H54 (cell line): ENCODE data around the gene ZNF552.

ENCODE experiments used
- DNase-seq: peaks from one replicate; pipeline ENCODE4 v3.0.0; 2011; ENCODE audit warnings: low spot score, mixed read lengths; ENCODE audit not compliant: insufficient read length
- FAIRE-seq: peaks from 3 replicates; lab custom pipeline; 2011; peaks lifted over from hg19 to GRCh38; lab: Jason Lieb, UNC
- POLR2A ChIP-seq: IDR thresholded peaks from 2 replicates; pipeline ENCODE4 v1.6.1; 2011; ENCODE audit warnings: low read depth, mild to moderate bottlenecking, low read length

The ZNF552 gene

DNA sequence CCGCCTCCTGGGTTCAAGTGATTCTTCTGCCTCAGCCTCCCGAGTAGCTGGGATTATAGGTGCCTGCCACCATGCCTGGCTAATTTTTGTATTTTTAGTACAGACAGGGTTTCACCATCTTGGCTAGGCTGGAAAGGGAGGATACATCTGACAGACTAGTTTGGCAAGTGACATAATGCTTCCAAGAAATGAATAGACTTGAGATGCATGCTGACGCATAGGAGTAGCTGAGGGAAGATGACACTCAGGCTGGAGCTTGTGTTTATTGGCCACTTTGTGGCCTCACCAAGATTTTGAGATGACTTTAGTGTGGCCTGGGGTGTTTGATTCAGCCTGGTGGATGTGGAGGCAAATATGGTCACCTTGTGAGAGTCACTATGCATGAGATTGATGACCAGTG is 41.2 kb downstream of the ZNF552 start:
- DNase-seq (no peak), FAIRE-seq (no peak)
- TF ChIP-seq POLR2A: no peak

DNA sequence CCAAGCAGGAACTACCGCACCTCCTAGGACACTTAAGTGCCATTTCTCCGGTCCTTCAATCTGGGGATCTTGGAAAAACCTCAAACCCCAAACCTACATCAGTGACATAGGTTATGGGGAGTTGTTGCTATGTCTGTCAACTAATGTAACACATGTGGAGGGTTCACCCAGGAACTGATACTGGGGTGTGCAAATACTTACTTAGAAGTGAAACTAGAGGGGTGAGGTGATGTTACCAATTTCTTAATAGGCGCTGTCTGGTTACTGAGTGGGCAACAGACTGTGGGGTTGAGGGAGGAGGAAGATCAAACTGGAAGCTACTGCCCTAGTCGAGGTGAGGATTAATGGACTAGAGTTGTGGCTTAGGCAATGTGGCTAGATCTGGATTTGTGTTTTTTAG is 43.3 kb downstream of the ZNF552 start:
- DNase-seq: no peak
- TF ChIP-seq POLR2A: no peak
- no peak for FAIRE-seq

DNA sequence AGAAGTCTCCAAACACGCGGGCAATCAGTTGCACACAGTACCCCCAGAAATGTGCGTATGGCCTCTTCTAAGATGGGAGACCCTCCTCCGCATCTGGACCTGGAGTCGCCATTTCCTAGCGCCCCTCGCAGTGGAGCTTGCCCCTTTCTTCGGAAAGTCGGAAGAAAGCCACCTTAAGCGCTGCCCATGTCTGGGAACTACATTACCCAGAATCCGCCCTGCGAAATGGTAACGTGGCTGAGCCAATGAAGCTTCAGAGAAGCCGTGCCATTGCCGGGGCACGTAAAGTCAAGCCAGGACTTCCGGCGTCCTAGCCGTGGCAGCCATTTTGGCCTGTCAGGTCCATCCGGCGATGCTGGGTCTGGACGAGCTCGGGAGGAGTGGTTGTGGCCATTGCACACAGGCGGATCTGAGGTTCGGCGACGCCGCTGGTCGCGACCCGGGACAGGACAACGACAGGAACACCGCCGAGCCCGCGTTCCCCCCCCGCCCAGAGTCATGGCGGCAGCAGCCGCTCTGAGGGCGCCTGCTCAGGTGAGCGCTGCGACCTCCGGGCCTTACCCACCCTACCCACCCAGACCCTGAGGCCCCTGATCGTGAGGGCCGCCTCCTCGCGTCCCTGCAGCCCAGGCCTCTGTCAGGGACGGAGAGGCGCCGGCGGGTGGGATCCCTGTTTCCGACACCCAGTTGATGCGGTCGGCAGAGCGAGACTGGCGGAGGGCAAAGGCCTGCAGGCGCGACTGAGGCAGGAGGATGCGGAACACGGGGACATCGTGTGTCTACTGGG is 45.2 kb downstream of the ZNF552 start, which contains the start of gene ZNF586:
TSS of gene ZNF586 (plus strand) at position 332 of the 787 bp plus-strand sequence. CDS start at position 499, 167 bp downstream.
- DNase-seq (peak; percentile 98), FAIRE-seq (peak; percentile 53)
- peak; percentile 96 for TF ChIP-seq POLR2A

DNA sequence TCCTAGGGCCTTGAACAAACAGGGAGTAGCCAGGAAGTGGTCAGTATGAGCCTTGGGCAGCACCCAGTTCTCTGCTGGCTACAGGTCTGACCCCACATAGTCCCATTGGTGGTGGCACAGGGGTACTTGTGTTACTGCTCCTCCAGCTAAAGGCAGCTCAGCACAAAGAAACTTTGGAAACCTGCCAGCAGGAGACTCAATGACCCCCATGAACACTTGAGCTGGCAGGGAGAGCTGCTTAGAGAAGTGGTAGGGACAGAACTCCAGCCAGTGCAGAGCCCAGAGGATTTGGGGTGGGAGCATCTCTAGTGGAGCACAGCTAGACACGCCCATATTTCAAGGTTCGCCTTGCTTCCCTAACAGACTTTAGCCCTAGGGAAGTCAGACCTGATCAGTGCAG is 55.6 kb downstream of the ZNF552 start:
- no peak for TF ChIP-seq POLR2A
- FAIRE-seq (no peak), DNase-seq (peak; percentile 31)

DNA sequence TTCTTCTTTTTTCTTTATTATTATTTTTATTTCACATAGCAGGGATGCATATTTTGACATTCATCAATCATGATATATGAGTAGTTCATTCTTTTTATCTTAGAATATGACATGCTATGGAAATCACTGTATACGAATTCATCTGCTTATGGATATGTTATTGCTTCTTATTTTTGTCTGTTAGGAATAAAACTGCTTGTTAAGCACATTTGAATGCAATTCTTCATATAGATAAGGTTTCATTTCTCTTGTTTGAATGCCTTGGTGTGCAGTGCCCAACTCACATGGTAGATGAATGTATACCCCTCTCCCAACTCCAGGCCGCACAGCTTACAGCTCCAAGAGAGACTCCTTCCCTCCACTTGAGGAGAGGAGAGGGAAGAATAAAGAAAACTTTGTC is 56.8 kb downstream of the ZNF552 start:
- FAIRE-seq (no peak), DNase-seq (no peak)
- TF ChIP-seq POLR2A: no peak
